Progenitor cell of endocrine pancreas (in vitro differentiated cells): ENCODE measurements around the gene GLRX5. TPM values are rescaled to one million over a fixed set of nuclear protein-coding genes. Genes with fewer than 3 reads are reported as not detected.
A peak's percentile ranks its signal among the peaks of the same experiment; 100 is the strongest.

Experiments used
- DNase-seq: peaks from one replicate; pipeline ENCODE4 v3.0.0; 2021; ENCODE audit warnings: low spot score; ENCODE audit not compliant: unreplicated experiment
- H3K27ac Mint-ChIP-seq: 2 replicates; pipeline ENCODE4 v1.8.0; 2021; ENCODE audit warnings: mild to moderate bottlenecking, moderate library complexity, mixed read lengths
- H3K27me3 Mint-ChIP-seq: 2 replicates; pipeline ENCODE4 v1.8.0; 2021; ENCODE audit warnings: mixed read lengths
- H3K36me3 Mint-ChIP-seq: 2 replicates; pipeline ENCODE4 v1.8.0; 2022; ENCODE audit warnings: mixed read lengths; ENCODE audit not compliant: insufficient read depth
- H3K4me1 Mint-ChIP-seq: 2 replicates; pipeline ENCODE4 v1.8.0; 2021; ENCODE audit warnings: low read depth, mixed read lengths
- H3K4me3 Mint-ChIP-seq: 2 replicates; pipeline ENCODE4 v1.8.0; 2021; ENCODE audit warnings: low read depth, mild to moderate bottlenecking, moderate library complexity, mixed read lengths
- H3K9me3 Mint-ChIP-seq: 2 replicates; pipeline ENCODE4 v1.8.0; 2021; ENCODE audit warnings: low read depth, mixed read lengths
- total RNA-seq: library from RNA; stranded (reverse); gene quantifications from 2 replicates; pipeline ENCODE4 v1.2.1, GENCODE V29; 2021
- TF ChIP-seq, protein P1 (sequence below): fragments of 200-600 bp; sonication (generic); IDR thresholded peaks from one replicate; pipeline ENCODE4 v1.5.0; 2021; ENCODE audit warnings: antibody characterized with exemption, mild to moderate bottlenecking; ENCODE audit not compliant: unreplicated experiment

GLRX5 gene
- total RNA-seq, 1 donor from 2014 or later = 54.8 TPM

DNA sequence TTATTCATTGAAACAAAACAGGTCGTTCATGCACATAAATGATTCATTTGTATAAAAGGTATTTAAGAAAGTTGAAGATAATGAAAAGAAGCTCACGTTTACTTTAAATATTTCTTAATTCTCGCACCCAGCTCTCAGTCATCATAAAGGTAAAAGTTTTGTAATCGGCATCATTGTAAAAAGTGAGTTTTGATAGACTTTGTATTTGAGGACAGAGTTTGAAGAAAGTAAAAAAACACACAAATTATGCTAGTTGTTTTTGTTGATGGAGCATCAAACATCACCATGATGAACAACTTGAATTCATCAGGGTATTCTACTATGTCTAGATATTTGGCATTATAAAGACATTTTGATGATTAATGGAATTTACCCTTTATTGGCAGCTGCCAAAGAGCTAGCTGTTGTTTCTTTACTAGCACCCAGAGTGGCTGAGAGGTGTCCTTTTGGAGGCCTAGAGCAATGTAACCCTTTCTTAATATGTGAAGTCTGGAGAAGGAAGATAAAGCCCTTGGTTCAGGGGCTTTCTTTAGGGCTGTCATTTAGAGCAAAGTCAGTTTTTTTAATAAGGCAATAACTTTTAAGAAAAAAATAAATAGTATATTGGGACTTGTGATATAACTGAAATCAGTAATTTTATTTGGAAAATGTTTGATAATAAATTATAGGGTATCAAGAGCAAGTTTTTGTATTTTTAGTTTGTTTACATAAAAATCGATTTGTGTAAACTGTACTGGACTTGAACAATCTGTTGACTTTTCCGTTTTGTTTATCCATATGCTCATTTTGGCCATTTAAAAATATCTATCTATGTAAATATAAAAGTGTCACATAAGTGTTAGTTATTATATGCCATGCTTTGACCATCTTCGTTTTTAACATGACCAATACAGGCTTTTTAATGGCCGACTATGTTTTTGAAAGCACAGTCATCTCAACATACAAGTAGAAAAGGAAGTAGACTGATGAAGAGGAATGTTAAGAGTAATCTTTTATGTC lies 7.4 kb downstream of the GLRX5 start:
- H3K4me3 Mint-ChIP-seq = no peak overlapping the region
- no peak overlapping the region for H3K27ac Mint-ChIP-seq
- no peaks in the 10 kb centered on the region for H3K27me3 Mint-ChIP-seq
- H3K9me3 Mint-ChIP-seq = no peaks in the 10 kb centered on the region
- H3K4me1 Mint-ChIP-seq = peaks cover 4% of the 10 kb centered on the region
- H3K36me3 Mint-ChIP-seq = peaks cover 2% of the 10 kb centered on the region
- no peak for DNase-seq
- TF ChIP-seq, protein P1, sequence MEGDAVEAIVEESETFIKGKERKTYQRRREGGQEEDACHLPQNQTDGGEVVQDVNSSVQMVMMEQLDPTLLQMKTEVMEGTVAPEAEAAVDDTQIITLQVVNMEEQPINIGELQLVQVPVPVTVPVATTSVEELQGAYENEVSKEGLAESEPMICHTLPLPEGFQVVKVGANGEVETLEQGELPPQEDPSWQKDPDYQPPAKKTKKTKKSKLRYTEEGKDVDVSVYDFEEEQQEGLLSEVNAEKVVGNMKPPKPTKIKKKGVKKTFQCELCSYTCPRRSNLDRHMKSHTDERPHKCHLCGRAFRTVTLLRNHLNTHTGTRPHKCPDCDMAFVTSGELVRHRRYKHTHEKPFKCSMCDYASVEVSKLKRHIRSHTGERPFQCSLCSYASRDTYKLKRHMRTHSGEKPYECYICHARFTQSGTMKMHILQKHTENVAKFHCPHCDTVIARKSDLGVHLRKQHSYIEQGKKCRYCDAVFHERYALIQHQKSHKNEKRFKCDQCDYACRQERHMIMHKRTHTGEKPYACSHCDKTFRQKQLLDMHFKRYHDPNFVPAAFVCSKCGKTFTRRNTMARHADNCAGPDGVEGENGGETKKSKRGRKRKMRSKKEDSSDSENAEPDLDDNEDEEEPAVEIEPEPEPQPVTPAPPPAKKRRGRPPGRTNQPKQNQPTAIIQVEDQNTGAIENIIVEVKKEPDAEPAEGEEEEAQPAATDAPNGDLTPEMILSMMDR = no peak

DNA sequence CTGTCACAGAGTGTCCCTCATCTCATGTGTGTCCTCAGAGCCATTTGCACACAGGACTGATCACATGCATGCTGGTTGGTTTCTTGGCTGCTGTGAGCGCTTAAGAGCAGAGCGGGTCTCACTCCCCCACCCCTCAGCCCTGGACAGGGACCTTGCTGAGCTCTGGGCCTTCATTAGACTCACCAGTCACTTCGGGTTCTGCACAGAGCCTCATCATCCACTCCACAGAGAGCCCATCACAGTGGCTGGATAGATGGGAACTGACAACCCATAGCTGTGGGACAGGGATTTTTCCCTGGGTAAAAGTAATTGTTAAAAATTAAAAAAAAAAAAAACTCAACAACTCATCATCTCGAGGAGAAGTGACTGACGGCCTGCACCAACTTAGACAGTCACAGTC lies 8.2 kb downstream of the GLRX5 start:
- Mint-ChIP-seq H3K4me3 (no peak overlapping the region), H3K36me3 (peaks cover 2% of the 10 kb centered on the region), H3K27me3 (no peaks in the 10 kb centered on the region), H3K27ac (no peak overlapping the region), H3K9me3 (no peaks in the 10 kb centered on the region), H3K4me1 (no peaks in the 10 kb centered on the region)
- no peak for DNase-seq
- TF ChIP-seq, protein P1 = no peak

DNA sequence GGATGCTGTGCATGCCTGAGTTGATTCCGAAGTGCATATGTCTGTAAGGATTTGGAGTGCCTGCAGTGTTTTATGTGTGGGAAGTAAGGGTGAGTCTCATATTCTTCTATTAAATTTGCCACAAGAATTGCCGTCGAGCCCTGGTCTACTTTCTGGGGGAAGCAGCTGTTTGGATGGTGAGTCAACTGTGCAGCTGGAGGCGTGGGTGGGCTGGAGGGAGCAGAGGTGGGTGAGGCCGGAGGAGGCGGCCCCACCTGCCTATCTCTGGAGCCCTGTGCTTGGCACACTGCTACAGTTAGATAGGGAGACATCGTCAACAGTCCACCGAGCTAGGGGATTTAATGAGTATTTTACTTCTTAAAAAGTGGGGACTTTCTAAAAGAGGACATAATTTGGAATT lies 9.7 kb downstream of the GLRX5 start:
- Mint-ChIP-seq H3K27me3 (no peaks in the 10 kb centered on the region), H3K36me3 (peaks cover 2% of the 10 kb centered on the region), H3K4me1 (no peaks in the 10 kb centered on the region), H3K27ac (peak overlapping the region; percentile 24), H3K9me3 (no peaks in the 10 kb centered on the region), H3K4me3 (no peak overlapping the region)
- TF ChIP-seq, protein P1 = no peak
- no peak for DNase-seq

DNA sequence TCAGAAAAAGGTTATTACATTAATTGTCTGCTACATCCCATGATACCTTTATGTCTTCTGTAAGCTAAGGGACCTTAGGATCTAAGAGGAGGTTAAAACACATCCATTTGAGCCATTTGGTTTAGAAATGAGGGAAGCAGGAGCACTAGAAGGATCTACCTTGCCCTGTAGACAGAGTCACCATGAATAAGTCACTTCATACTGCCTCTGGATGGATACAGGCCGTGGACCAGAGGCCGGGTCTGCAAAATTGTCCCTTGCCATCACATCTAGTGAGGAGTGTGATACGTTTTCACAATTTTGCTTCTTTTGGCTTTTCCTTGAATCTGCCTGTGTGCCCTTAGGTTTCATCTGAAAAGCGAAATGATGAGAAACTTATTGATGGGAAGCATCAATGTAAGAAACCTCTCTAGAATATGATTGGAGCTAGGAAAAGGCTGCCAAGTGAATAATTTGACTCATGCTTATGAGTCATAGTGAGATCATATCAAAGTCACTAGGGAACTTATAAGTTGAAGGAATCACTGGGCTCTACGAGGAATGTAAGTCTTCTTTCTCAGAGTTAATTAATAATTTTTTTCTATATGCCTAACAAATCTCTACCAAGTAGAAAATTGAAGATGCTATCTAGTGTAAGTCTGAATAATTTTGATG lies 10.8 kb downstream of the GLRX5 start:
- TF ChIP-seq, protein P1 = no peak
- no peaks in the 10 kb centered on the region for H3K27me3 Mint-ChIP-seq
- no peak overlapping the region for H3K4me3 Mint-ChIP-seq
- H3K27ac Mint-ChIP-seq = no peak overlapping the region
- H3K36me3 Mint-ChIP-seq = peaks cover 2% of the 10 kb centered on the region
- H3K9me3 Mint-ChIP-seq = no peaks in the 10 kb centered on the region
- peaks cover 7% of the 10 kb centered on the region for H3K4me1 Mint-ChIP-seq
- no peak for DNase-seq

DNA sequence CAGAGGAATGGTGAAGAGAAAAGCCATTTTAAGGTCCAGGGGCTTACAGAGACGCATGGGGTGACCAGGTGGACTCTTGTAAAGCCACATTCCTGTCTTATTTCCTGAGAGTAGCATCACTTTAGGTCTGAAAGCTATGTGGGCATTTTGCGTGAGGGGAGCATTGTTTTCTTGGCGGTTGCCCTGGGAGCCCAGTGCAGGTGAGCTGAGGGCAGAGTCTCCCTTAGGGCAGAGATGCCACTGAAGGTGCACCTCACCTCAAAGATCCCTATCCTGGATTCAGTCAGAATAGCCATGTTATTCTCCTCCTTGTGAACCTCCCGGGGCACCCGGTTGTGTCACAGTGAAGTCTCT lies 12.4 kb downstream of the GLRX5 start:
- H3K4me3 Mint-ChIP-seq = no peak overlapping the region
- peaks cover 3% of the 10 kb centered on the region for H3K9me3 Mint-ChIP-seq
- H3K27ac Mint-ChIP-seq = peak overlapping the region; percentile 83
- no peak for DNase-seq
- no peaks in the 10 kb centered on the region for H3K27me3 Mint-ChIP-seq
- TF ChIP-seq, protein P1 = no peak
- peaks cover 4% of the 10 kb centered on the region for H3K36me3 Mint-ChIP-seq
- H3K4me1 Mint-ChIP-seq = peaks cover 9% of the 10 kb centered on the region
